NCI-H1436 (cell line): ENCODE results near the gene POLR2A.

Experiments used
- DNase-seq: peaks from one replicate; lab custom pipeline; 2025; lab: John Stamatoyannopoulos, UW

Gene POLR2A

GRCh38 chr17:7508846-7509245, 24.7 kb downstream of the POLR2A start:
- DNase-seq = no peak

- DNase-seq = no peak
Observed at GRCh38 chr17:7509937-7510336, 25.8 kb downstream of the POLR2A start.

- no peak for DNase-seq
Observed at GRCh38 chr17:7511108-7511507, 26.9 kb downstream of the POLR2A start.

- no peak for DNase-seq
Observed at GRCh38 chr17:7512105-7512504, 27.9 kb downstream of the POLR2A start.

GRCh38 chr17:7512824-7513540, 28.8 kb downstream of the POLR2A start:
- DNase-seq = no peak

GRCh38 chr17:7513850-7514419, 29.8 kb downstream of the POLR2A start:
- DNase-seq = no peak

- no peak for DNase-seq
Observed at GRCh38 chr17:7515911-7516610, 31.9 kb downstream of the POLR2A start.

- no peak for DNase-seq
Observed at GRCh38 chr17:7523033-7523432, 38.9 kb downstream of the POLR2A start.

GRCh38 chr17:7528842-7529241, 44.7 kb downstream of the POLR2A start:
- DNase-seq = no peak

- DNase-seq = no peak
Observed at GRCh38 chr17:7530023-7530900, 46.1 kb downstream of the POLR2A start.

- DNase-seq = no peak
Observed at GRCh38 chr17:7538050-7538449, 53.9 kb downstream of the POLR2A start.

- no peak for DNase-seq
Observed at GRCh38 chr17:7538891-7539545, 54.9 kb downstream of the POLR2A start.

- no peak for DNase-seq
Observed at GRCh38 chr17:7541074-7541621, 57.0 kb downstream of the POLR2A start.

- DNase-seq = no peak
Observed at GRCh38 chr17:7544911-7545310, 60.7 kb downstream of the POLR2A start.

- DNase-seq = no peak
Observed at GRCh38 chr17:7548585-7549400, 64.6 kb downstream of the POLR2A start, which contains the start of gene TNFSF12. TSS of gene TNFSF12 (plus strand) at chr17:7549058. CDS start at chr17:7549154, 96 bp downstream.
